Activated T-cell treated with anti-CD3 and anti-CD28 coated beads for 24 hours (primary cell): ENCODE measurements around the gene CRK.
"Not testable (repeated sequence)": the region's sequence is repeated elsewhere in the genome, so short reads cannot be mapped to it uniquely, and the experiment has no call there.

Experiments
- DNase-seq: peaks from one replicate; pipeline ENCODE4 v3.0.0-alpha.2; 2020; ENCODE audit warnings: low read depth

Gene CRK

GRCh38 chr17:1464186-1464585, 8.2 kb upstream of the CRK start:
- no peak for DNase-seq

- DNase-seq = no peak
Measured at GRCh38 chr17:1462164-1463112, 6.4 kb upstream of the CRK start.

- no peak for DNase-seq
Measured at GRCh38 chr17:1461198-1461944, 5.3 kb upstream of the CRK start.

GRCh38 chr17:1460233-1460632, 4.2 kb upstream of the CRK start:
- DNase-seq = no peak

GRCh38 chr17:1455291-1455796, 688 bp downstream of the CRK start:
- no peak for DNase-seq

GRCh38 chr17:1454541-1454940, 1.5 kb downstream of the CRK start:
- DNase-seq = no peak

- not testable (repeated sequence) for DNase-seq
Measured at GRCh38 chr17:1453694-1454093, 2.3 kb downstream of the CRK start.

GRCh38 chr17:1452836-1453235, 3.2 kb downstream of the CRK start:
- DNase-seq = no peak

- not testable (repeated sequence) for DNase-seq
Measured at GRCh38 chr17:1450261-1450660, 5.8 kb downstream of the CRK start.

- no peak for DNase-seq
Measured at GRCh38 chr17:1449412-1449967, 6.5 kb downstream of the CRK start.

- no peak for DNase-seq
Measured at GRCh38 chr17:1447052-1447451, 9.0 kb downstream of the CRK start.

GRCh38 chr17:1446201-1446600, 9.8 kb downstream of the CRK start:
- DNase-seq = no peak

- not testable (repeated sequence) for DNase-seq
Measured at GRCh38 chr17:1445695-1446094, 10.3 kb downstream of the CRK start.

- DNase-seq = not testable (repeated sequence)
Measured at GRCh38 chr17:1442721-1443120, 13.3 kb downstream of the CRK start.

GRCh38 chr17:1442187-1442586, 13.8 kb downstream of the CRK start:
- DNase-seq = no peak

- DNase-seq = no peak
Measured at GRCh38 chr17:1440921-1441320, 15.1 kb downstream of the CRK start.

- DNase-seq = no peak
Measured at GRCh38 chr17:1438593-1439083, 17.4 kb downstream of the CRK start.

- DNase-seq = no peak
Measured at GRCh38 chr17:1435326-1435725, 20.7 kb downstream of the CRK start.

GRCh38 chr17:1434150-1434549, 21.9 kb downstream of the CRK start:
- no peak for DNase-seq

- DNase-seq = no peak
Measured at GRCh38 chr17:1431631-1432104, 24.4 kb downstream of the CRK start.

- DNase-seq = no peak
Measured at GRCh38 chr17:1423456-1424135, 32.4 kb downstream of the CRK start.

- DNase-seq = no peak
Measured at GRCh38 chr17:1422885-1423284, 33.1 kb downstream of the CRK start.
